T-helper 2 cell treated with Interferon-gamma antibody and Interleukin-4, amounts not matched to agents 100 ng/mL and 5 ng/mL, for 36 hours (primary cell): ENCODE results near the gene LTBR. TPM values are rescaled to one million over a fixed set of nuclear protein-coding genes. Genes with fewer than 3 reads are reported as not detected.

Experiments used
- intact Hi-C: fragments of 100-400 bp; cut with micrococcal nuclease; formaldehyde crosslinking; loops from one replicate; pipeline ENCODE4 v1.15.1; 2023
- total RNA-seq: library from RNA; stranded (reverse); gene quantifications from 2 replicates; pipeline ENCODE4 v1.2.3, GENCODE V29; 2022

LTBR gene
- total RNA-seq, 1 donor from 2014 or later, result 0.20 TPM

GRCh38 chr12:6380141-6381121 lies 3.5 kb upstream of the LTBR start:
- intact Hi-C loops, result no loop called here

- intact Hi-C loops, result no loop called here
Measured at GRCh38 chr12:6382371-6382770, 1.6 kb upstream of the LTBR start.

- intact Hi-C loops, result no loop called here
Measured at GRCh38 chr12:6382982-6383381, 980 bp upstream of the LTBR start.

- intact Hi-C loops, result no loop called here
Measured at GRCh38 chr12:6384499-6385436, 806 bp downstream of the LTBR start.

- intact Hi-C loops, result no loop called here
Measured at GRCh38 chr12:6386038-6386437, 2.1 kb downstream of the LTBR start.

DNA sequence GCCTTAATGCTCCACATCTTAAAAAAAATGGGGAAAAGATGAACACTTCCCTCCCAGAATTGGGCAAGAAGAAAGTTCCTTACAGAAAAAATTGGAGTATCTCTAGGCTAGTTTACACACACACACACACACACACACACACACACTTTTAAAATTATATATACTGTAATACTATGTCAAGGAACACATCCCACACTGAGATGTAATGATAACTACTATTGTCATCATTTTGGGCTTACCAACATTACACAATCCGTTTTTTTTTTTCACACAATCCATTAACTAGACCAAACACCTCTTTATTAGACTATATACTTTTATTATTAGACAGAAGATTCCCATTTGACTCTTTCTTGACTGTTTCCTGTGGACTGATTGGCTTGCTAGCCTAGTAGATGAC lies 2.5 kb downstream of the LTBR start:
- intact Hi-C loops, result no loop called here

GRCh38 chr12:6387541-6387940 lies 3.6 kb downstream of the LTBR start:
- intact Hi-C loops, result no loop called here

DNA sequence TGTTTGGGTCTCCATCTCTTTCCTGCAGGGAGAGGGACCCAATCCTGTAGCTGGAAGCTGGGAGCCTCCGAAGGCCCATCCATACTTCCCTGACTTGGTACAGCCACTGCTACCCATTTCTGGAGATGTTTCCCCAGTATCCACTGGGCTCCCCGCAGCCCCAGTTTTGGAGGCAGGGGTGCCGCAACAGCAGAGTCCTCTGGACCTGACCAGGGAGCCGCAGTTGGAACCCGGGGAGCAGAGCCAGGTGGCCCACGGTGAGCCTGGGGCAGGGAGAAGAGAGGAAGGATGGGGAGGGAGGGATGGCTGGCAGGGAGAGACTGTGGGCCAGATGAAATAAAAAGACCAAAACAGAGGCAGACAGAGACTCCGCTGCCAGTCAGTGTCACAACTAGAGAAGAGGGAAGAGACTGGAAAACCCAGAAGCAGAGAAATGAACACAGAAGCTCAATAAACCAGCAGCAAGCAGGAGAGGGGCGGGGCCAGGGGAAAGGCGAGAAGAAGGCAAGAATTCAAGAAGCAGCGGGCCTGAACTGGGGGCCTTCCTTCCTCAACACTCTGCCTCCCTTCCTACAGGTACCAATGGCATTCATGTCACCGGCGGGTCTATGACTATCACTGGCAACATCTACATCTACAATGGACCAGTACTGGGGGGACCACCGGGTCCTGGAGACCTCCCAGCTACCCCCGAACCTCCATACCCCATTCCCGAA lies 6.3 kb downstream of the LTBR start:
- intact Hi-C loops, result no loop called here

- intact Hi-C loops, result no loop called here
Measured at GRCh38 chr12:6391013-6391412, 7.1 kb downstream of the LTBR start.

- intact Hi-C loops, result no loop called here
Measured at GRCh38 chr12:6392504-6392903, 8.5 kb downstream of the LTBR start.

GRCh38 chr12:6393109-6393508 lies 9.1 kb downstream of the LTBR start:
- intact Hi-C loops, result no loop called here

DNA sequence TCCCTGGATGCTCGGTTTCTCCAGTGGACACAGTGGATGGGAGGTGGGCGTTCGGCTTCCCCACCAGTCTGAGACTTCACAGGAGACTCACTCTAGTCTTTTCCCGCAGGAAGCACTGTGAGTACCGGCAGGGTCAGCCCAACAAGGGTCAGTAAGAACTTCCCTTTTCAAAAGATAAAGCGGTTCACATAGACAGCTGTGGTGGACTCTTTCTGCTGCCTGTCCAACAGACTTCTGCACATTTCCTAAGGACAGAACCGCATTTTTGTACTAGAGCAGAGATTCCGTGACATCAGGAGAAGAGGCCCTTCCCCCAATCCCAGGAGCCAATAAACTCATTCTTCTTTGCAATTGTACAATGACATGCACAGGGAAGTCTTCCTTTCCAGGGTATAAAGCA lies 10.4 kb downstream of the LTBR start:
- intact Hi-C loops, result no loop called here

DNA sequence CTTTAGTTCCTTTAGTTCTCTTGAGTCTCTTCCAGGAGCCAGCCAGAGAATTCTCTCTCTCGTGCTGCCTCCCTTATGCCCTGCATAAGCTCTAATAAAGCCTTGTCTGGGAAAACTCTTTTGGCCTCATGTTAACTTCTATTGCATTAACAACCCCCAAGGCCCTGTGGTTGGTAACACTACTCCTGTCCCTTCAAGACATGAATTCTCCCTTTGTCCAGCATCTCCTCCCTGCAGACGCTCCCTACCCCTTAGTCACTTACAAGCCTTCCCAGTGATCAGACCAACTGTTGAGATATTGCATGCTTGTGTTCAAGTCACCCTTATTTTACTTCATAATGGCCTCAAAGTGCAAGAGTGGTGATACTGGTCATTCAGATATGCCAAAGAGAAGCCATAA lies 12.1 kb downstream of the LTBR start:
- intact Hi-C loops, result no loop called here

GRCh38 chr12:6399884-6400644 lies 16.1 kb downstream of the LTBR start:
- intact Hi-C loops, result no loop called here

DNA sequence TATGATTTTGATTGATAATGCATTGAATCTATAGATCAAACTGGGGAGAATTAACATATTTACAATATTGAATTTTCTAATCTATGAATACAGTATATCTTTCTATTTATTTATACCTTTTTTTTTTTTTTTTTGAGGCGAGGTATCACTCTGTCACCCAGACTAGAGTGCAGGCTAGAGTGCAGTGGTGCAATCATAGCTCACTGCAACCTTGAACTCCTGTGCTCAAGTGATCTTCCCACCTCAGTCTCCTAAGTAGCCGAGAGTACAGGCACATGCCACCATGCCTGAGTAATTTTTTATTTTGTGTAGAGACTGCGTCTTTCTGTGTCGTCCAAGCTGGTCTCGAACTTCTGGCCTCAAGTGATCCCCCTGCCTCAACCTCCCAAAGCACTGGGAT lies 20.4 kb downstream of the LTBR start:
- intact Hi-C loops, result no loop called here

DNA sequence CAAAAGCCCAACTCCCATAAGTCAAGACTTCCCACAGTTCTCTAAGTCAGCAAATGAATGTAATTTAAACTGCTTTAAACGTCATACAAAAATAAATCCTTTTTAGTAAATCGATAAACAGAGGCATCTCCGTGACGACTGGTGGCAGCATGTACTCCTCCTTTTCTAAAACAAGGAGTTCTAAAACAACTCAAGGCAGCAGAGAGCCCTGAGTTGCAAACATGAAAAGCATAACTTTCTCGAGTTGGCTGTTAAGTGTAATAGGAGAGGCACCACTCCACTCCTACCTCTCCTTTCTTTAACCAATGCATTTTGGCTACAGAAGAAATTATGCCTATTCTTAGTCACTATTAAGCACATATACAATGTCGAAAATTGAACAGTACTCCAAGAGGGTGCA lies 22.0 kb downstream of the LTBR start:
- intact Hi-C loops, result no loop called here

- intact Hi-C loops, result no loop called here
Measured at GRCh38 chr12:6407236-6407954, 23.4 kb downstream of the LTBR start.

DNA sequence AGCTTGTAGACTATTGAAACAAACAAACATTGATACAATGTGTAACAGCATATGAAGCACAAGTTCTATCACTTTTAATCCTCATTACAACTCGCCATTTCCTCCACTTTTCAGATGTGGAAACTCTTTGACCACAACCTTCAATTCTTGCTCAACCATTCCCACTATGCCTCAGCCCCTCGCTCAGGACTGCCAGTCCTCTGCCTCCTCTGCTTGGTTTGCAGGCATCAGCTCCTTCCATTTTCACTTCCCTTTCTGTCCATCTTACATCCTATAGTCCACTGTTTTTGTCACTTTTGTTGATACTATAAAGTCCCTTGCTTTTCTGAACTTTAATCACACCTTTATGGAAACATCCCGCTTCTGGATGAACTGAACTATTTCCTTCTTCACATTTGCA lies 32.6 kb downstream of the LTBR start:
- intact Hi-C loops, result loop anchor here (5.0 kb wide), 1 partner anchor 94 kb away; no protein-coding TSS in a partner anchor

GRCh38 chr12:6418796-6419195 lies 34.8 kb downstream of the LTBR start:
- intact Hi-C loops, result loop anchor here (5.0 kb wide), 1 partner anchor 96 kb away; no protein-coding TSS in a partner anchor

DNA sequence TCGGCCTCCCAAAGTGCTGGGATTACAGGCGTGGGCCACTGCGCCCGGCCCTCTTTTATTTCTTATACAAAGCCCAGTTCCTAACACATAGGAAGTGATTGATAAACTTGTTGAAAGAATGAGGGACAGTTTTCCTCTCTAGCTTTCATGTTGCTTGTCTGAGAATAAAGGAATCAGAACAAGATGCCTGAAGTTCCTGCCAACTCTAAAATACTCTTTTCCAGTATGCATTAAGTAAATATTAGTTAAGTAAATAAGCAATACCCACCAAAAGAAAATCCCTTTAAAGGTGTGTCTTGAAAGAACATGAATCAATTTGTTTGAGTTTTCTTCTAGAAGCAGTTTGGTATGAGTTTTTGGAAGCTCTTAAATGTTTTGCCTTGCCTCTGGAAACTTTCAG lies 36.4 kb downstream of the LTBR start:
- intact Hi-C loops, result no loop called here
